ENCODE data around the gene ASCC1. TPM values are rescaled to one million over a fixed set of nuclear protein-coding genes. Genes with fewer than 3 reads are reported as not detected.
"Not testable (repeated sequence)": the region's sequence is repeated elsewhere in the genome, so short reads cannot be mapped to it uniquely, and the experiment has no call there.

ASCC1 gene
- total RNA-seq, 2 experiments from 2014 or later = 61.6 to 66.2 TPM

- CTCF ChIA-PET = interaction anchor here (0.9 to 2.2 kb wide), 2 partner anchors 9 to 107 kb away, joined by 4 to 8 read pairs; no protein-coding TSS in a partner anchor
- Mint-ChIP-seq H3K9me3 (no peaks in the 10 kb centered on the region), H3K27ac (no peak overlapping the region), H3K27me3 (no peaks in the 10 kb centered on the region), H3K36me3 (ENCODE audit: low read depth) (peaks cover 34% of the 10 kb centered on the region), H3K4me1 (ENCODE audit: low read depth) (no peaks in the 10 kb centered on the region), H3K4me3 (no peak overlapping the region)
- intact Hi-C loops (cut with micrococcal nuclease) = no loop called here
- POLR2A ChIA-PET = no interaction called here
- TF ChIP-seq, protein P1, sequence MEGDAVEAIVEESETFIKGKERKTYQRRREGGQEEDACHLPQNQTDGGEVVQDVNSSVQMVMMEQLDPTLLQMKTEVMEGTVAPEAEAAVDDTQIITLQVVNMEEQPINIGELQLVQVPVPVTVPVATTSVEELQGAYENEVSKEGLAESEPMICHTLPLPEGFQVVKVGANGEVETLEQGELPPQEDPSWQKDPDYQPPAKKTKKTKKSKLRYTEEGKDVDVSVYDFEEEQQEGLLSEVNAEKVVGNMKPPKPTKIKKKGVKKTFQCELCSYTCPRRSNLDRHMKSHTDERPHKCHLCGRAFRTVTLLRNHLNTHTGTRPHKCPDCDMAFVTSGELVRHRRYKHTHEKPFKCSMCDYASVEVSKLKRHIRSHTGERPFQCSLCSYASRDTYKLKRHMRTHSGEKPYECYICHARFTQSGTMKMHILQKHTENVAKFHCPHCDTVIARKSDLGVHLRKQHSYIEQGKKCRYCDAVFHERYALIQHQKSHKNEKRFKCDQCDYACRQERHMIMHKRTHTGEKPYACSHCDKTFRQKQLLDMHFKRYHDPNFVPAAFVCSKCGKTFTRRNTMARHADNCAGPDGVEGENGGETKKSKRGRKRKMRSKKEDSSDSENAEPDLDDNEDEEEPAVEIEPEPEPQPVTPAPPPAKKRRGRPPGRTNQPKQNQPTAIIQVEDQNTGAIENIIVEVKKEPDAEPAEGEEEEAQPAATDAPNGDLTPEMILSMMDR (IDR thresholded peaks at IDR 0.05) = no peak
- DNase-seq (no peak), ATAC-seq (no peak)
Measured at GRCh38 chr10:72156223-72156622, 59.9 kb downstream of the ASCC1 start.

- Mint-ChIP-seq H3K27me3 (no peaks in the 10 kb centered on the region), H3K27ac (no peak overlapping the region), H3K36me3 (ENCODE audit: low read depth) (peaks cover 29% of the 10 kb centered on the region), H3K9me3 (no peaks in the 10 kb centered on the region), H3K4me1 (ENCODE audit: low read depth) (peaks cover 17% of the 10 kb centered on the region), H3K4me3 (no peak overlapping the region)
- ChIA-PET POLR2A (no interaction called here), CTCF (no interaction called here)
- no peak for ATAC-seq
- TF ChIP-seq, protein P1 (IDR thresholded peaks at IDR 0.05) = no peak
- DNase-seq = no peak
- intact Hi-C loops (cut with micrococcal nuclease) = no loop called here
Measured at GRCh38 chr10:72152286-72152685, 63.8 kb downstream of the ASCC1 start.

DNA sequence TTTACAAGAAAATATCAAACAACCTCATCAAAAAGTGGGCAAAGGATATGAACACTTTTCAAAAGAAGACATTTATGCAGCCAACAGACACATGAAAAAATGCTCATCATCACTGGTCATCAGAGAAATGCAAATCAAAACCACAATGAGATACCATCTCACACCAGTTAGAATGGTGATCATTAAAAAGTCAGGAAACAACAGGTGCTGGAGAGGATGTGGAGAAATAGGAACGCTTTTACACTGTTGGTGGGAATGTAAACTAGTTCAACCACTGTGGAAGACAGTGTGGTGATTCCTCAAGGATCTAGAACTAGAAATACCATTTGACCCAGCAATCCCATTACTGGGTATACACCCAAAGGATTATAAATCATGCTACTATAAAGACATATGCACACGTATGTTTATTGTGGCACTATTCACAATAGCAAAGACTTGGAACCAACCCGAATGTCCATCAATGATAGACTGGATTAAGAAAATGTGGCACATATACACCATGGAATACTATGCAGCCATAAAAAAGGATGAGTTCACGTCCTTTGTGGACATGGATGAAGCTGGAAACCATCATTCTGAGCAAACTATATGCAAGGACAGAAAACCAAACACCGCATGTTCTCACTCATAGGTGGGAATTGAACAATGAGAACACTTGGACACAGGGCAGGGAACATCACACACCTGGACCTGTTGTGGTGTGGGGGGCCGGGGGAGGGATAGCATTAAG lies 65.2 kb downstream of the ASCC1 start:
- ATAC-seq; H3K4me3 Mint-ChIP-seq; intact Hi-C loops (cut with micrococcal nuclease); DNase-seq; CTCF ChIA-PET; H3K9me3 Mint-ChIP-seq; POLR2A ChIA-PET; H3K27me3 Mint-ChIP-seq; H3K27ac Mint-ChIP-seq: not testable (repeated sequence)
- peaks cover 22% of the 10 kb centered on the region for H3K4me1 Mint-ChIP-seq (ENCODE audit: low read depth)
- peaks cover 24% of the 10 kb centered on the region for H3K36me3 Mint-ChIP-seq (ENCODE audit: low read depth)

- H3K27me3 Mint-ChIP-seq; H3K9me3 Mint-ChIP-seq; H3K4me3 Mint-ChIP-seq; H3K27ac Mint-ChIP-seq; DNase-seq; intact Hi-C loops (cut with micrococcal nuclease); ATAC-seq: not testable (repeated sequence)
- Mint-ChIP-seq H3K36me3 (ENCODE audit: low read depth) (peaks cover 21% of the 10 kb centered on the region), H3K4me1 (ENCODE audit: low read depth) (peaks cover 22% of the 10 kb centered on the region)
- ChIA-PET CTCF (interaction anchor here (1.7 kb wide), 1 partner anchor 15 kb away, joined by 5 read pairs; no protein-coding TSS in a partner anchor), POLR2A (interaction anchor here (0.6 to 1.1 kb wide), 2 partner anchors 21 to 67 kb away, joined by 3 to 4 read pairs; no protein-coding TSS in a partner anchor)
Measured at GRCh38 chr10:72147324-72147584, 68.8 kb downstream of the ASCC1 start.

DNA sequence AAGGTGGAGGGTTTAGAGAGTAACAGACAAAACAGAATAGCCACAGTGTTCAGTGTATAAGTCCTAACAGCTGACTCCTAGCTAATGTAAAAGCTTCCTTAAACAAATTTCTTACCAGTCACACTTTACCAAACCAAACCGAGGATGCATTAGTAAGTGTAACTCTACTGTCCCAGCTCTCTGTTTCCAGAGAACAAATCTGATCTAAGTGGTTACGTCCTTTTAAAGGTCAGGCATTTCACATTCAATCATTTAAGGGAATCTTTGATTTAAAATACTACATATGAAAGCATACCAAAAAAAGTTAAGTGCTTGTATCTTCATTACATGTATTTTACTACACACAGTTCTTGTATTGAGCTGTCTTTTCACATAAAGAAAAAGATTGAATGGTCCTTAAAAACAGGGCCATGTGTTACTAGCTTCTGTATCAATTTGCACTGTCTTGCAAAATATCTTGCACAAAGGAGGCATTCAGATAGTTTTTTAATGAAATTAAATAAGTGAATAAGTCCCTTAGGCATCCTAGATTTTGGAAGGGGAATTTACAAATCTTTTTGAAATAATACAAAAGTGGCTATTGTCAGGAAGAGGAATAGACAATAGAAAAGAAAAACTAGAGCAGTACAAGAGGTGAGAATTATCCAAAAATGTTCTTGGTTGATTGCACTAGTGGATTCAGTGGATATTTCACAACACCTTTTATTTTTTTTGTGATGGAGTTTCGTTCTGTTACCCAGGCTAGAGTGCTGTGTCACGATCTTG lies 69.3 kb downstream of the ASCC1 start:
- peaks cover 18% of the 10 kb centered on the region for H3K36me3 Mint-ChIP-seq (ENCODE audit: low read depth)
- POLR2A ChIA-PET = no interaction called here
- CTCF ChIA-PET = interaction anchor here (1.1 to 1.7 kb wide), 2 partner anchors 15 to 27 kb away, joined by 3 to 5 read pairs; no protein-coding TSS in a partner anchor
- no peak overlapping the region for H3K4me3 Mint-ChIP-seq
- H3K27me3 Mint-ChIP-seq = no peaks in the 10 kb centered on the region
- no peaks in the 10 kb centered on the region for H3K9me3 Mint-ChIP-seq
- no peak for DNase-seq
- no peak for ATAC-seq
- peaks cover 22% of the 10 kb centered on the region for H3K4me1 Mint-ChIP-seq (ENCODE audit: low read depth)
- H3K27ac Mint-ChIP-seq = no peak overlapping the region
- TF ChIP-seq, protein P1 (IDR thresholded peaks at IDR 0.05) = no peak
- intact Hi-C loops (cut with micrococcal nuclease) = no loop called here

GRCh38 chr10:72146071-72146470 lies 70.0 kb downstream of the ASCC1 start:
- DNase-seq (no peak), ATAC-seq (no peak)
- Mint-ChIP-seq H3K27ac (no peak overlapping the region), H3K4me3 (no peak overlapping the region), H3K9me3 (no peaks in the 10 kb centered on the region), H3K4me1 (ENCODE audit: low read depth) (peaks cover 22% of the 10 kb centered on the region), H3K36me3 (ENCODE audit: low read depth) (peaks cover 15% of the 10 kb centered on the region), H3K27me3 (no peaks in the 10 kb centered on the region)
- TF ChIP-seq, protein P1 (IDR thresholded peaks at IDR 0.05) = no peak
- intact Hi-C loops (cut with micrococcal nuclease) = no loop called here
- POLR2A ChIA-PET = no interaction called here
- CTCF ChIA-PET = interaction anchor here (1.1 to 1.7 kb wide), 2 partner anchors 14 to 28 kb away, joined by 3 to 5 read pairs; no protein-coding TSS in a partner anchor

Data from activated CD8-positive, alpha-beta T cell treated with anti-CD3 and anti-CD28 coated beads for 36 hours (primary cell).